ENCODE data around the gene BCL3.

The BCL3 gene

DNA sequence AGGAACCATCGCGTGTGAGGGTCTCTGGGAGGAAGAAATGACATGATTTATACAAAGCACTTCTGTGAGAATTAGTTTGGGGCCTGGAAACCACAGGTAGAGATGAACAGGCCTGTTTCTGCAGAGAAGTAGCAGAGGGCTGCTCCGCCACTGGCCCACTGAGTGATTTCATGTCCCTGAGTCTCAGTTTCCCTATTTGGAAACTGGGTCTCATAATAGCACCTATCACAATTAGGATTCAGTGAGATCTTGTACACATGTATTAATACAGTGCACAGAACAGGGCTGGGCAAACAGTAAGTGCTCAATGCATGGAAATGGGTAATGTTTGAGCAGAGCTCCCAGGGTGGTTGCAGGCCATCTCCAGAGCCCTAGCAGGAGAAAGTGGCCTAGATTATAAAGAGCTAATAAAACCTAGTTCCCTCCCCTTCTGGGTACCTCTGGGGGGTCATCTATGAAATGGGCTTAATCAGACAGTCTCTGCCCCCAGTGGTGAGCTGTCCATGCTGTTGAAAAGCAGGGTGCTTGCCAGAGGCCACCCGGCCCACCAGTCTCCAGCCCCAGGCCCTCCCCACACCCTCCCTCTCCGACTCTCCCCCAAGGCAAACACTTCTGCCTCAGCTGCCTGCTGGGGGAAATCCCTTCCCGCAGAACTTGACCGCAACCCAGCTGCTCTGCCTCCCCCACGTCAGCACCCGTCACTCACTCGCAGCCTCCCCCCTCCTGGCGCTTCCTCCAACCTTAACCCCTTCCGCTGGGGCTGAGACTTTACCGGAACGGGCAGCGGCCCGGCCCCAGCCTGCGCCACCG is 4.5 kb downstream of the BCL3 start:
- Histone ChIP-seq H3K4me2 (ENCODE audit: low read length) (peak overlapping the region; percentile 40), H3K27ac (peak overlapping the region; percentile 83), H3K4me1 (peaks cover 30% of the 10 kb centered on the region), H3K9me3 (ENCODE audit: control insufficient read depth, low read length) (no peaks in the 10 kb centered on the region), H3K4me3 (ENCODE audit: low read depth, low read length) (peak overlapping the region; percentile 2), H3K9ac (no peak overlapping the region), H3K27me3 (ENCODE audit: control insufficient read depth, insufficient read depth, low read length) (no peaks in the 10 kb centered on the region), H3K36me3 (ENCODE audit: control insufficient read depth, insufficient read depth, low read length) (no peaks in the 10 kb centered on the region), H2AFZ (peak overlapping the region; percentile 35), H3K79me2 (peaks cover 7% of the 10 kb centered on the region)
- TF ChIP-seq, protein P1, sequence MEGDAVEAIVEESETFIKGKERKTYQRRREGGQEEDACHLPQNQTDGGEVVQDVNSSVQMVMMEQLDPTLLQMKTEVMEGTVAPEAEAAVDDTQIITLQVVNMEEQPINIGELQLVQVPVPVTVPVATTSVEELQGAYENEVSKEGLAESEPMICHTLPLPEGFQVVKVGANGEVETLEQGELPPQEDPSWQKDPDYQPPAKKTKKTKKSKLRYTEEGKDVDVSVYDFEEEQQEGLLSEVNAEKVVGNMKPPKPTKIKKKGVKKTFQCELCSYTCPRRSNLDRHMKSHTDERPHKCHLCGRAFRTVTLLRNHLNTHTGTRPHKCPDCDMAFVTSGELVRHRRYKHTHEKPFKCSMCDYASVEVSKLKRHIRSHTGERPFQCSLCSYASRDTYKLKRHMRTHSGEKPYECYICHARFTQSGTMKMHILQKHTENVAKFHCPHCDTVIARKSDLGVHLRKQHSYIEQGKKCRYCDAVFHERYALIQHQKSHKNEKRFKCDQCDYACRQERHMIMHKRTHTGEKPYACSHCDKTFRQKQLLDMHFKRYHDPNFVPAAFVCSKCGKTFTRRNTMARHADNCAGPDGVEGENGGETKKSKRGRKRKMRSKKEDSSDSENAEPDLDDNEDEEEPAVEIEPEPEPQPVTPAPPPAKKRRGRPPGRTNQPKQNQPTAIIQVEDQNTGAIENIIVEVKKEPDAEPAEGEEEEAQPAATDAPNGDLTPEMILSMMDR (IDR thresholded peaks at IDR 0.05), result no peak

DNA sequence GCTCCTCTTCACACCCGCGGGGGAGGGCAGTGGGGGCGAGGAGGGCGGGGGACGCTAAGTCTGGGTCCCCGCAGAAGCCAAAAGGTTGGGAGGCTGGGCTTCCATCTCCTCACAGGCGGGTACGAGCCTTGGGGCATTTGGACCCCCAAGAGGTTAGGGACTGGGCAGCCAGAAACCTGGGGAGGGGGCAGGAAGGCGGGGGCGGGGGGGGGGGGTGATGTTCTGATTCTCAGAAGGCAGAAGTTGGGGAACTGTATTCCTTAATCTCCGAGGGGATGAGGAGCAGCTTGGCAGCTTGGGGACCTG is 5.1 kb downstream of the BCL3 start:
- Histone ChIP-seq H3K9ac (no peak overlapping the region), H2AFZ (peak overlapping the region; percentile 35), H3K27ac (peak overlapping the region; percentile 83), H3K27me3 (ENCODE audit: control insufficient read depth, insufficient read depth, low read length) (no peaks in the 10 kb centered on the region), H3K4me1 (peaks cover 30% of the 10 kb centered on the region), H3K36me3 (ENCODE audit: control insufficient read depth, insufficient read depth, low read length) (no peaks in the 10 kb centered on the region), H3K79me2 (peaks cover 7% of the 10 kb centered on the region), H3K4me2 (ENCODE audit: low read length) (peak overlapping the region; percentile 40), H3K4me3 (ENCODE audit: low read depth, low read length) (peak overlapping the region; percentile 33), H3K9me3 (ENCODE audit: control insufficient read depth, low read length) (no peaks in the 10 kb centered on the region)
- TF ChIP-seq, protein P1 (IDR thresholded peaks at IDR 0.05), result no peak

DNA sequence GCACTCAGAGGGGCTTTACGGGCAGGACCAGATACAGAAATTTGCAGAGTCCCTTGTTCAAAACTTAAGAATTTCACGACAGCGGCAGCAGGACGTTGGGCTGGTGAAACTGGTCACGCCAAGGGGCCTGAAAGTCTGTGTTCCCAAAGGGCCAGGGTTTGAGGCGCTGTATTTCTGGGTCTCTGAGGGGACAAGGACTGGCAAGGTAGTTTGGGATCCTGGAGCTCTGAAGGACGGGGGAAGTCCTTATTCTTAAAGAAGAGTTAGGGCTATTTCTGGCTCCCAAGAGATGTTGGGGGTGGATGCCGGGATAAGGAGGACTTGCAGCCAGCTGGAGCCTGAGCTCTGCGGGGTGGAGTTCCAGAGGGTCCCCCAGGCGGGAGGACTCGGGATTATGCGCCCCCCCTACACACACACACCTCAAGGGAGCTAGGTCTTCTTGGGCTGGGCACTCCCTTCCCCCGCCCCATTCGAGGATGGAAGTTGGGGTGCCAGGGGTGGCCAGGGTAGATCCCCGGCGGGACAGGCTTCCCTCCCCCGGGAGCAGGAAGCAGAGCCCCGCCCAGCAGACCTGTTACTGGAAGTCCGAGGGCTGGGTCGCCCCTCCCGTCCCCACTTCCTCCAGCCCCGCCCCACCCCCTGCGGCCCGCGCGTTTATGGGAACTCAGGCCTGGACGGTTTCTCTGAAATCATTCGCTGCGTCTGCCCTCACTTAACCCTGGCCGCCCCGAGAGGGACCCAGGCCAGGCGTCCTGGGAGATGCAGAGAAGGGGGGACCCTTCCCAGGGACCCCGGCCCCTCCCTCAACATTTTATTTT is 5.6 kb downstream of the BCL3 start:
- TF ChIP-seq, protein P1 (IDR thresholded peaks at IDR 0.05), result no peak
- H3K27me3 ChIP-seq (ENCODE audit: control insufficient read depth, insufficient read depth, low read length), result no peaks in the 10 kb centered on the region
- peak overlapping the region; percentile 59 for H3K4me2 ChIP-seq (ENCODE audit: low read length)
- H3K4me1 ChIP-seq, result peaks cover 30% of the 10 kb centered on the region
- H2AFZ ChIP-seq, result no peak overlapping the region
- peaks cover 7% of the 10 kb centered on the region for H3K79me2 ChIP-seq
- H3K9ac ChIP-seq, result no peak overlapping the region
- H3K36me3 ChIP-seq (ENCODE audit: control insufficient read depth, insufficient read depth, low read length), result no peaks in the 10 kb centered on the region
- H3K4me3 ChIP-seq (ENCODE audit: low read depth, low read length), result peak overlapping the region; percentile 33
- H3K9me3 ChIP-seq (ENCODE audit: control insufficient read depth, low read length), result no peaks in the 10 kb centered on the region
- H3K27ac ChIP-seq, result peak overlapping the region; percentile 83

DNA sequence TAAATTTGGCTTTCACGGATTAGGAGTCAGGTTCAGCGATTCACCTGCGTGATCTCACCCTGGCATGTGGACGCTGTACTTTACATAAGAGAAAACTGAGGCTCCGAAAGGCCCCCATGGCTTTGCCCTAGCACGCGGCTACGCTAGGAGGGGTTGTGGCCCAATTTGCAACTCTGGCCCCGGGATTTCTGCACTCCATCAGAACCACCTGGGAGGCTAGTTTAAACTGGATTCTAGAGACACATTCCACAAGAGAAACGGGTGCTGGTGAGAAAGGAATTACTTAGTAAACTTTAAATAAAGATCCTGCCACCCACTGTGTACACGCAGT is 6.2 kb downstream of the BCL3 start:
- Histone ChIP-seq H3K4me3 (ENCODE audit: low read depth, low read length) (no peak overlapping the region), H3K9me3 (ENCODE audit: control insufficient read depth, low read length) (no peaks in the 10 kb centered on the region), H3K27ac (peak overlapping the region; percentile 83), H3K9ac (no peak overlapping the region), H3K4me1 (peaks cover 26% of the 10 kb centered on the region), H3K36me3 (ENCODE audit: control insufficient read depth, insufficient read depth, low read length) (no peaks in the 10 kb centered on the region), H2AFZ (no peak overlapping the region), H3K27me3 (ENCODE audit: control insufficient read depth, insufficient read depth, low read length) (no peaks in the 10 kb centered on the region), H3K4me2 (ENCODE audit: low read length) (peak overlapping the region; percentile 37), H3K79me2 (peaks cover 5% of the 10 kb centered on the region)
- TF ChIP-seq, protein P1 (IDR thresholded peaks at IDR 0.05), result no peak

Data from parathyroid adenoma (tissue), 2 donors.